Ectodermal cell (in vitro differentiated cells): ENCODE data around the gene HS6ST2.
"Not testable (repeated sequence)": the region's sequence is repeated elsewhere in the genome, so short reads cannot be mapped to it uniquely, and the experiment has no call there.

Source experiments
- H3K27ac ChIP-seq: 2 replicates; pipeline ENCODE4 v1.7.0; 2013; ENCODE audit warnings: mild to moderate bottlenecking, low read depth, low read length; ENCODE audit not compliant: insufficient read depth, poor library complexity, severe bottlenecking
- H3K27me3 ChIP-seq: 2 replicates; pipeline ENCODE4 v1.7.0; 2013; ENCODE audit warnings: mild to moderate bottlenecking, low read length; ENCODE audit not compliant: insufficient read depth, control insufficient read depth, poor library complexity, severe bottlenecking
- H3K36me3 ChIP-seq: one replicate; pipeline ENCODE4 v1.7.0; 2013; ENCODE audit warnings: low read length; ENCODE audit not compliant: control insufficient read depth, insufficient read depth
- H3K4me1 ChIP-seq: one replicate; pipeline ENCODE4 v1.7.0; 2013; ENCODE audit warnings: low read length; ENCODE audit not compliant: control insufficient read depth, insufficient read depth
- H3K4me3 ChIP-seq: 2 replicates; pipeline ENCODE4 v1.7.0; 2013; ENCODE audit warnings: low read depth, low read length, control low read depth; ENCODE audit not compliant: insufficient read depth
- H3K9me3 ChIP-seq: 2 replicates; pipeline ENCODE4 v1.7.0; 2013; ENCODE audit warnings: mild to moderate bottlenecking, low read length, moderate library complexity; ENCODE audit not compliant: control insufficient read depth
- WGBS, 2 experiments: methylation state at CpG; one replicate each; pipeline ENCODE4 v1.1.7; 2013; ENCODE audit warnings: missing lambda C conversion rate in 2 of 2; 5-methylcytosine and 5-hydroxymethylcytosine counted together

HS6ST2 gene

GRCh38 chrX:132887569-132887968 lies 70.9 kb downstream of the HS6ST2 start:
- Histone ChIP-seq H3K4me3 (no peak overlapping the region), H3K36me3 (no peaks in the 10 kb centered on the region), H3K27ac (no peak overlapping the region), H3K4me1 (no peaks in the 10 kb centered on the region), H3K9me3 (no peaks in the 10 kb centered on the region), H3K27me3 (no peaks in the 10 kb centered on the region)

GRCh38 chrX:132883358-132883915 lies 75.0 kb downstream of the HS6ST2 start:
- WGBS, 2 experiments: 96 to 98% methylated on average over 3 to 5 of the region's 5 CpGs
- Histone ChIP-seq H3K4me3 (no peak overlapping the region), H3K4me1 (peaks cover 5% of the 10 kb centered on the region), H3K36me3 (no peaks in the 10 kb centered on the region), H3K27ac (no peak overlapping the region), H3K9me3 (no peaks in the 10 kb centered on the region), H3K27me3 (no peaks in the 10 kb centered on the region)

- peaks cover 19% of the 10 kb centered on the region for H3K4me1 ChIP-seq
- not testable (repeated sequence) for H3K9me3 ChIP-seq, H3K27me3 ChIP-seq, H3K36me3 ChIP-seq, H3K27ac ChIP-seq, H3K4me3 ChIP-seq
- WGBS, 2 experiments: 100% methylated on average over 1 of the region's 2 CpGs
Observed at GRCh38 chrX:132880753-132881152, 77.7 kb downstream of the HS6ST2 start.

GRCh38 chrX:132877954-132878536 lies 80.4 kb downstream of the HS6ST2 start:
- Histone ChIP-seq H3K9me3 (no peaks in the 10 kb centered on the region), H3K27me3 (no peaks in the 10 kb centered on the region), H3K27ac (no peak overlapping the region), H3K4me1 (peaks cover 19% of the 10 kb centered on the region), H3K36me3 (no peaks in the 10 kb centered on the region), H3K4me3 (no peak overlapping the region)
- WGBS, 2 experiments: 86 to 89% methylated on average over 5 of the region's 5 CpGs

- no peak overlapping the region for H3K4me3 ChIP-seq
- no peaks in the 10 kb centered on the region for H3K36me3 ChIP-seq
- no peaks in the 10 kb centered on the region for H3K27me3 ChIP-seq
- no peak overlapping the region for H3K27ac ChIP-seq
- WGBS, 2 experiments: 39 to 40% methylated on average over 2 of the region's 2 CpGs
- peaks cover 19% of the 10 kb centered on the region for H3K4me1 ChIP-seq
- no peaks in the 10 kb centered on the region for H3K9me3 ChIP-seq
Observed at GRCh38 chrX:132876523-132877338, 81.7 kb downstream of the HS6ST2 start.

- Histone ChIP-seq H3K27me3 (no peaks in the 10 kb centered on the region), H3K27ac (no peak overlapping the region), H3K4me3 (no peak overlapping the region), H3K4me1 (peaks cover 19% of the 10 kb centered on the region), H3K36me3 (no peaks in the 10 kb centered on the region), H3K9me3 (no peaks in the 10 kb centered on the region)
- 24 to 33% methylated on average over 3 of the region's 3 CpGs for WGBS, 2 experiments
Observed at GRCh38 chrX:132875650-132876522, 82.5 kb downstream of the HS6ST2 start.

GRCh38 chrX:132862562-132862961 lies 95.9 kb downstream of the HS6ST2 start:
- Histone ChIP-seq H3K27ac (no peak overlapping the region), H3K4me1 (no peaks in the 10 kb centered on the region), H3K9me3 (no peaks in the 10 kb centered on the region), H3K4me3 (no peak overlapping the region), H3K27me3 (no peaks in the 10 kb centered on the region), H3K36me3 (no peaks in the 10 kb centered on the region)
- 91 to 96% methylated on average over 3 of the region's 3 CpGs for WGBS, 2 experiments

- H3K4me3 ChIP-seq: no peak overlapping the region
- H3K27me3 ChIP-seq: no peaks in the 10 kb centered on the region
- no peaks in the 10 kb centered on the region for H3K9me3 ChIP-seq
- no peak overlapping the region for H3K27ac ChIP-seq
- no peaks in the 10 kb centered on the region for H3K4me1 ChIP-seq
- H3K36me3 ChIP-seq: no peaks in the 10 kb centered on the region
- 96% methylated on average over 2 to 3 of the region's 3 CpGs for WGBS, 2 experiments
Observed at GRCh38 chrX:132861076-132861475, 97.4 kb downstream of the HS6ST2 start.

- no peaks in the 10 kb centered on the region for H3K36me3 ChIP-seq
- no peak overlapping the region for H3K4me3 ChIP-seq
- H3K27me3 ChIP-seq: no peaks in the 10 kb centered on the region
Observed at GRCh38 chrX:132860200-132860599, 98.2 kb downstream of the HS6ST2 start.

GRCh38 chrX:132858018-132858417 lies 100.4 kb downstream of the HS6ST2 start:
- Histone ChIP-seq H3K4me1 (no peaks in the 10 kb centered on the region), H3K27ac (no peak overlapping the region), H3K27me3 (no peaks in the 10 kb centered on the region), H3K36me3 (no peaks in the 10 kb centered on the region), H3K4me3 (no peak overlapping the region), H3K9me3 (no peaks in the 10 kb centered on the region)

More at GRCh38 chrX:132860200-132860599, 98.2 kb downstream of the HS6ST2 start:
- no peak overlapping the region for H3K27ac ChIP-seq
- no peaks in the 10 kb centered on the region for H3K9me3 ChIP-seq
- no peaks in the 10 kb centered on the region for H3K4me1 ChIP-seq
